BE2C (cell line): ENCODE measurements around the gene SEMA3C.

Experiments used
- DNase-seq: peaks from one replicate; pipeline ENCODE4 v3.0.0-alpha.2; 2020
- H3K27me3 ChIP-seq: fragments of 250-450 bp; sonication (Bioruptor Pico); 2 replicates; pipeline ENCODE4 v1.5.1; 2020; ENCODE audit warnings: mild to moderate bottlenecking
- H3K36me3 ChIP-seq: fragments of 250-450 bp; sonication (Bioruptor Pico); 2 replicates; pipeline ENCODE4 v1.5.1; 2020; ENCODE audit warnings: mild to moderate bottlenecking
- H3K4me1 ChIP-seq: fragments of 250-450 bp; sonication (Bioruptor Pico); 2 replicates; pipeline ENCODE4 v1.5.1; 2020
- H3K4me3 ChIP-seq: 2 replicates; pipeline ENCODE4 v1.5.1; 2011; ENCODE audit warnings: low read depth, low read length
- H3K9me3 ChIP-seq: fragments of 250-450 bp; sonication (Bioruptor Pico); 2 replicates; pipeline ENCODE4 v1.5.1; 2020
- CTCF ChIP-seq: IDR thresholded peaks from 2 replicates; pipeline ENCODE4 v1.5.1; 2012; ENCODE audit warnings: mild to moderate bottlenecking, low read depth, low read length

SEMA3C gene

GRCh38 chr7:80957226-80957777 lies 38.5 kb upstream of the SEMA3C start:
- Histone ChIP-seq H3K9me3 (no peaks in the 10 kb centered on the region), H3K4me3 (no peak overlapping the region), H3K27me3 (no peaks in the 10 kb centered on the region), H3K4me1 (peaks cover 8% of the 10 kb centered on the region), H3K36me3 (no peaks in the 10 kb centered on the region)
- TF ChIP-seq CTCF, result no peak
- no peak for DNase-seq

GRCh38 chr7:80954191-80954590 lies 35.3 kb upstream of the SEMA3C start:
- no peak overlapping the region for H3K4me3 ChIP-seq
- no peaks in the 10 kb centered on the region for H3K9me3 ChIP-seq
- H3K27me3 ChIP-seq, result no peaks in the 10 kb centered on the region
- DNase-seq, result no peak
- H3K36me3 ChIP-seq, result no peaks in the 10 kb centered on the region
- H3K4me1 ChIP-seq, result peaks cover 8% of the 10 kb centered on the region
- no peak for TF ChIP-seq CTCF

- H3K9me3 ChIP-seq, result no peaks in the 10 kb centered on the region
- no peak for DNase-seq
- no peaks in the 10 kb centered on the region for H3K27me3 ChIP-seq
- H3K4me3 ChIP-seq, result no peak overlapping the region
- H3K36me3 ChIP-seq, result no peaks in the 10 kb centered on the region
- peaks cover 8% of the 10 kb centered on the region for H3K4me1 ChIP-seq
- no peak for TF ChIP-seq CTCF
These were observed 31.7 kb upstream of the SEMA3C start for GRCh38 chr7:80950550-80950967.

- peaks cover 8% of the 10 kb centered on the region for H3K4me1 ChIP-seq
- H3K9me3 ChIP-seq, result no peaks in the 10 kb centered on the region
- no peak for DNase-seq
- TF ChIP-seq CTCF, result no peak
- H3K27me3 ChIP-seq, result no peaks in the 10 kb centered on the region
- H3K4me3 ChIP-seq, result no peak overlapping the region
- no peaks in the 10 kb centered on the region for H3K36me3 ChIP-seq
These were observed 30.6 kb upstream of the SEMA3C start for GRCh38 chr7:80949449-80949848.

- no peaks in the 10 kb centered on the region for H3K27me3 ChIP-seq
- H3K9me3 ChIP-seq, result no peaks in the 10 kb centered on the region
- no peak for DNase-seq
- H3K4me3 ChIP-seq, result no peak overlapping the region
- peaks cover 8% of the 10 kb centered on the region for H3K4me1 ChIP-seq
- no peak for TF ChIP-seq CTCF
- H3K36me3 ChIP-seq, result no peaks in the 10 kb centered on the region
These were observed 28.0 kb upstream of the SEMA3C start for GRCh38 chr7:80946858-80947257.

GRCh38 chr7:80945976-80946375 lies 27.1 kb upstream of the SEMA3C start:
- TF ChIP-seq CTCF, result no peak
- DNase-seq, result no peak
- no peaks in the 10 kb centered on the region for H3K9me3 ChIP-seq
- H3K36me3 ChIP-seq, result no peaks in the 10 kb centered on the region
- no peak overlapping the region for H3K4me3 ChIP-seq
- peaks cover 8% of the 10 kb centered on the region for H3K4me1 ChIP-seq
- H3K27me3 ChIP-seq, result no peaks in the 10 kb centered on the region
